ENCODE data around the gene ZCCHC24. TPM values are rescaled to one million over a fixed set of nuclear protein-coding genes. Genes with fewer than 3 reads are reported as not detected.

The ZCCHC24 gene
- total and polyA plus RNA-seq, 2 of the 8 experiments (the other 6 are each of a cell fraction or from before 2014, with no cell fraction given), result 3.9 to 6.9 TPM

DNA sequence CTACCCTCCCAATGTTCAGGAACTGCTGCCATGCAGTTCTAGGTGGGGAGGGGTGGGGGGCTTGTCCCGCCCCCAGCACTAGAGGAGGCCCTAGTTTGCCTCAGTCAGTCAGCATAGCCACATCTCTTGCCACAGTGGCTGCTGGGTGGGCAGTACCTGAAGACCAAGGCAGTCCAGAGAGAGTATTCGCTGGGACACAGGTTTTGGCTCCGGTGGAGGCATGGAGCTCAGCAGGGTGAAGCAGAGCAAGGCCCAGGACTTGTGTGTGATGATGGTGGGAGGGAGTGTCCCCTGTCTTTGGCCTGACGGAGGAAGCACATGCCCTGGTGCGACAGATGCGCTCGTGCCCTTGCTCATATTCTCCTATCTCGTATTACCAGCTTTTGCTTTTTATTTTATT, 24.7 kb upstream of the ZCCHC24 start:
- H3K18ac ChIP-seq (ENCODE audit: extremely low read depth, low read length), result no peak overlapping the region
- DNase-seq (ENCODE audit: low read depth in 1 of 2, low spot score in 2 of 2), result no peak
- TF ChIP-seq SIN3A (conservative IDR thresholded peaks at IDR 0.05 in 1 of 2, IDR thresholded peaks at IDR 0.05 in 1 of 2; ENCODE audit: low read depth in 1 of 2, low read length in 2 of 2), result no peak
- TF ChIP-seq SRF (IDR thresholded peaks at IDR 0.05; ENCODE audit: low read depth, low read length), result no peak
- no peak for TF ChIP-seq CEBPB (IDR thresholded peaks at IDR 0.05; ENCODE audit: low read depth, low read length)
- no peak for TF ChIP-seq PHF8 (conservative IDR thresholded peaks at IDR 0.05; ENCODE audit: low read depth, low read length)
- no peak for TF ChIP-seq TAF7 (optimal IDR thresholded peaks at IDR 0.05; ENCODE audit: borderline replicate concordance, low read depth, low read length)
- TF ChIP-seq TAF1 (IDR thresholded peaks at IDR 0.05; ENCODE audit: low read depth, low read length), result no peak
- TF ChIP-seq HDAC6 (IDR thresholded peaks at IDR 0.05; ENCODE audit: low read depth, low read length), result no peak

More for the DNA sequence above, 24.7 kb upstream of the ZCCHC24 start:
- Histone ChIP-seq H3K36me3 (ENCODE audit: control insufficient read depth in 2 of 4, insufficient read depth in 4 of 4, low read length in 3 of 4) (no peaks in the 10 kb centered on the region), H2AFZ (ENCODE audit: low read length) (no peak overlapping the region), H4K20me1 (replicated peaks in 1 of 2; ENCODE audit: control insufficient read depth in 1 of 2, insufficient read depth in 2 of 2, low read length in 2 of 2) (no peaks in the 10 kb centered on the region), H3K27me3 (replicated peaks in 1 of 4; ENCODE audit: control insufficient read depth in 3 of 4, extremely low read depth in 1 of 4, insufficient read depth in 3 of 4, low read length in 3 of 4) (no peaks in the 10 kb centered on the region), H2BK12ac (ENCODE audit: low read depth, low read length) (no peak overlapping the region), H4K8ac (ENCODE audit: extremely low read depth, insufficient read depth, low read length) (no peak overlapping the region), H3K4me3 (ENCODE audit: extremely low read depth in 1 of 4, insufficient read depth in 2 of 4, low read depth in 3 of 4, low read length in 4 of 4) (no peak overlapping the region), H4K5ac (ENCODE audit: insufficient read length, low read depth, low read length) (no peak overlapping the region), H3K9ac (replicated peaks in 1 of 4; ENCODE audit: extremely low read depth in 1 of 4, low read depth in 3 of 4, low read length in 3 of 4) (no peak overlapping the region), H3K4me2 (ENCODE audit: insufficient read depth in 1 of 2, low read depth in 2 of 2, low read length in 2 of 2) (no peak overlapping the region), H2AK5ac (ENCODE audit: low read depth, low read length) (no peak overlapping the region), H4K91ac (replicated peaks; ENCODE audit: insufficient read length, low read length) (no peak overlapping the region), H2BK120ac (replicated peaks; ENCODE audit: low read depth, low read length) (no peak overlapping the region), H3K79me2 (ENCODE audit: control insufficient read depth in 1 of 2, insufficient read depth in 2 of 2, low read length in 2 of 2) (no peaks in the 10 kb centered on the region), H3K4ac (replicated peaks; ENCODE audit: insufficient read length, low read depth, low read length) (no peak overlapping the region), H3K23ac (ENCODE audit: insufficient read length) (no peak overlapping the region), H3K9me3 (ENCODE audit: insufficient read depth in 2 of 2, low read depth in 1 of 2, low read length in 1 of 2) (no peaks in the 10 kb centered on the region), H3K4me1 (replicated peaks in 1 of 4; ENCODE audit: control insufficient read depth in 3 of 4, insufficient read depth in 4 of 4, low read length in 3 of 4) (peaks cover 0 to 4% (median 0%) of the 10 kb centered on the region in 4 experiments; a peak in 1 of 7 replicates), H2BK20ac (ENCODE audit: low read length) (no peak overlapping the region), H3K79me1 (ENCODE audit: low read depth, low read length) (no peaks in the 10 kb centered on the region), H2BK5ac (ENCODE audit: low read depth, low read length) (no peak overlapping the region), H3K23me2 (ENCODE audit: low read depth, low read length) (no peaks in the 10 kb centered on the region), H3K27ac (ENCODE audit: low read depth, low read length) (no peak overlapping the region), H2BK15ac (ENCODE audit: low read length) (no peak overlapping the region), H3K14ac (ENCODE audit: insufficient read length) (no peak overlapping the region), H3K56ac (replicated peaks; ENCODE audit: insufficient read length, low read depth, low read length) (no peak overlapping the region)
- FAIRE-seq, result no peak
- ChIA-PET POLR2A (ENCODE audit: partially characterized antibody) (interaction anchor here (1.2 kb wide), 1 partner anchor 124 kb away, joined by 3 read pairs; no protein-coding TSS in a partner anchor), CTCF (ENCODE audit: partially characterized antibody) (interaction anchor here (0.7 to 8.0 kb wide), 20 partner anchors 12 to 1507 kb away, joined by 3 to 101 read pairs (median 4); no protein-coding TSS in a partner anchor)
- WGBS, 2 experiments (ENCODE audit: extremely low coverage in 1 of 2, insufficient coverage in 1 of 2, insufficient read length in 1 of 2, insufficient replicate concordance in 2 of 2, low coverage in 1 of 2, low lambda C conversion rate in 2 of 2, missing lambda C conversion rate in 1 of 2), result 91% methylated on average over 8 of the region's 8 CpGs; no CpG with 5 or more reads in 1 of the 2 experiments
